HepG2 (cell line): Measurements from ENCODE around the gene PCDHGA11. TPM values are rescaled to one million over a fixed set of nuclear protein-coding genes. Genes with fewer than 3 reads are reported as not detected.

ENCODE experiments used
- ATAC-seq: fragments of 200-7000 bp; cut with Tn5 transposase; 3 replicates; pipeline ENCODE4 v1.9.1; 2020; ENCODE audit warnings: mild to moderate bottlenecking, moderate library complexity
- BruUV-seq: library from RNA; stranded (reverse); fragments of 400-500 nt; replicated peaks from 2 replicates; lab custom pipeline; 2021; lab: Mats Ljungman, UMichigan
- CTCF ChIA-PET: fragments of 300-600 bp; formaldehyde crosslinking; extraction: SDS; loops from one replicate; lab custom pipeline; 2021; ENCODE audit warnings: low total read pairs, inconsistent platforms, low intra/inter-chr PET ratio; lab: Yijun Ruan, JAX
- POLR2A ChIA-PET: fragments of 350-600 bp; sonication (Branson Sonifier 250); formaldehyde crosslinking; loops from one replicate; lab custom pipeline; 2020; ENCODE audit warnings: antibody characterized with exemption, inconsistent platforms; lab: Yijun Ruan, JAX
- DNase-seq: peaks from one replicate; pipeline ENCODE4 v3.0.0-alpha.2; 2015; ENCODE audit warnings: low spot score
- FAIRE-seq: peaks from 3 replicates; lab custom pipeline; 2011; peaks lifted over from hg19 to GRCh38; lab: Jason Lieb, UNC
- H2AFZ ChIP-seq: one replicate; pipeline ENCODE4 v1.6.1; 2011; ENCODE audit warnings: low read length, inconsistent platforms
- H3K27ac ChIP-seq: fragments of 300-600 bp; 3 replicates; pipeline ENCODE4 v1.8.0; 2011; ENCODE audit warnings: mixed run types, mild to moderate bottlenecking, mixed read lengths, low read length, inconsistent platforms; ENCODE audit not compliant: insufficient read depth; ENCODE audit errors: extremely low read length
- H3K27me3 ChIP-seq, 2 experiments: fragments of 200-600 bp in 1 of 2; 2 replicates in 1 of 2; 3 replicates in 1 of 2; pipeline versions ENCODE4 v1.6.0 to v1.8.0; 2011; ENCODE audit warnings: low read length in 2 of 2, mild to moderate bottlenecking in 2 of 2, moderate library complexity in 2 of 2, inconsistent platforms in 1 of 2; ENCODE audit not compliant: insufficient read depth in 2 of 2, control insufficient read depth in 1 of 2
- H3K36me3 ChIP-seq, 2 experiments: fragments of 200-600 bp in 1 of 2; replicated peaks in 1 of 2; 2 replicates in 1 of 2; 3 replicates in 1 of 2; pipeline versions ENCODE4 v1.5.1 to v1.8.0; 2011; ENCODE audit warnings: low read length in 2 of 2, inconsistent platforms in 1 of 2; ENCODE audit not compliant: insufficient read depth in 2 of 2, control insufficient read depth in 1 of 2
- H3K4me1 ChIP-seq: 2 replicates; pipeline ENCODE4 v1.5.1; 2012; ENCODE audit warnings: low read length, inconsistent platforms; ENCODE audit not compliant: insufficient read depth
- H3K4me2 ChIP-seq: 2 replicates; pipeline ENCODE4 v1.6.0; 2011; ENCODE audit warnings: low read depth, low read length, inconsistent platforms
- H3K4me3 ChIP-seq, 3 experiments: fragments of 200-600 bp in 1 of 3; sonication (generic), shearing (Covaris generic) in 1 of 3; replicated peaks in 1 of 3; 2 replicates each; pipeline ENCODE4 v1.5.1; 2011 to 2016; ENCODE audit warnings: low read length in 3 of 3, inconsistent platforms in 2 of 3, low read depth in 2 of 3, mild to moderate bottlenecking in 2 of 3, control low read depth in 1 of 3, mixed read lengths in 1 of 3; ENCODE audit not compliant: insufficient read depth in 1 of 3
- H3K79me2 ChIP-seq: one replicate; pipeline ENCODE4 v1.6.1; 2011; ENCODE audit warnings: low read length, inconsistent platforms; ENCODE audit not compliant: insufficient read depth
- H3K9ac ChIP-seq: 2 replicates; pipeline ENCODE4 v1.6.0; 2011; ENCODE audit warnings: mild to moderate bottlenecking, low read depth, low read length, inconsistent platforms; ENCODE audit not compliant: insufficient read depth
- H3K9me3 ChIP-seq: 2 replicates; pipeline ENCODE4 v1.5.1; 2012; ENCODE audit warnings: mild to moderate bottlenecking, low read length
- H4K20me1 ChIP-seq: 2 replicates; pipeline ENCODE4 v1.6.0; 2011; ENCODE audit warnings: inconsistent platforms, mild to moderate bottlenecking, low read length, moderate library complexity; ENCODE audit not compliant: insufficient read depth
- ATF1 ChIP-seq: IDR thresholded peaks from 2 replicates; pipeline ENCODE4 v1.6.1; 2016; ENCODE audit warnings: mild to moderate bottlenecking, control low read depth
- CENPT ChIP-seq: sonication (generic); formaldehyde crosslinking; IDR thresholded peaks from 2 replicates; pipeline ENCODE4 v1.8.0; 2022; ENCODE audit warnings: low read depth, mild to moderate bottlenecking, moderate library complexity, missing genetic modification reagents
- HDAC6 ChIP-seq: fragments of 200-600 bp; sonication (generic); IDR thresholded peaks from 2 replicates; pipeline ENCODE4 v1.7.0; 2017; ENCODE audit warnings: mild to moderate bottlenecking, antibody characterized with exemption, low read length, low read depth
- SOX5 ChIP-seq: IDR thresholded peaks from 2 replicates; pipeline ENCODE4 v1.6.1; 2016; ENCODE audit warnings: borderline replicate concordance
- THRA ChIP-seq: sonication (generic); formaldehyde crosslinking; IDR thresholded peaks from 2 replicates; pipeline ENCODE4 v1.4.0; 2020; ENCODE audit warnings: missing genetic modification reagents, borderline replicate concordance
- ZBTB38 ChIP-seq: sonication (generic); formaldehyde crosslinking; IDR thresholded peaks from 2 replicates; pipeline ENCODE4 v1.5.1; 2020; ENCODE audit warnings: mild to moderate bottlenecking, missing genetic modification reagents
- WGBS: methylation state at CpG from one replicate; pipeline ENCODE4 v1.1.6; 2017; ENCODE audit warnings: low lambda C conversion rate; 5-methylcytosine and 5-hydroxymethylcytosine counted together
- in situ Hi-C: cut with HindIII; loops from 2 replicates; pipeline ENCODE4 v1.10.0; 2017; ENCODE audit warnings: low pct_unique_long_range_greater_than_20kb; ENCODE audit not compliant: extremely low pct_ligation_motif_present
- intact Hi-C: fragments of 100-400 bp; cut with micrococcal nuclease; formaldehyde crosslinking; loops from one replicate; pipeline ENCODE4 v1.10.0; 2022; ENCODE audit not compliant: unreplicated experiment
- polyA plus RNA-seq, 8 experiments: library from polyadenylated mRNA; depleted of rRNA in 3 of 8; stranded (reverse) in 7 of 8; unstranded in 1 of 8; fragments of >200 nt; fragmentation: Illumina TruSeq in 4 of 8; extraction: Trizol in 4 of 8; gene quantifications; 2 replicates each; pipeline versions ENCODE4 v1.2.1 to v1.2.3, GENCODE V29; 2011 to 2016; ENCODE audit warnings: low read depth in 4 of 8, missing spikeins in 1 of 8, mixed read lengths in 1 of 8; ENCODE audit not compliant: insufficient read depth in 1 of 8
- total RNA-seq, 5 experiments: library from RNA; depleted of rRNA; stranded (reverse); fragments of >200 nt; fragmentation: Illumina TruSeq; extraction: Trizol; gene quantifications; 2 replicates each; pipeline ENCODE4 v1.2.3, GENCODE V29; 2016; ENCODE audit warnings: low read depth in 1 of 5
- TF ChIP-seq, protein P1 (sequence below): sonication (generic); formaldehyde crosslinking; IDR thresholded peaks from one replicate; pipeline ENCODE4 v1.5.1; 2020; ENCODE audit warnings: mild to moderate bottlenecking, missing genetic modification reagents; ENCODE audit errors: not compliant biosample characterization

PCDHGA11 gene
- total and polyA plus RNA-seq, 2 of the 13 experiments (the other 11 are each of a cell fraction or from before 2014, with no cell fraction given), result 0.04 to 0.24 TPM

DNA sequence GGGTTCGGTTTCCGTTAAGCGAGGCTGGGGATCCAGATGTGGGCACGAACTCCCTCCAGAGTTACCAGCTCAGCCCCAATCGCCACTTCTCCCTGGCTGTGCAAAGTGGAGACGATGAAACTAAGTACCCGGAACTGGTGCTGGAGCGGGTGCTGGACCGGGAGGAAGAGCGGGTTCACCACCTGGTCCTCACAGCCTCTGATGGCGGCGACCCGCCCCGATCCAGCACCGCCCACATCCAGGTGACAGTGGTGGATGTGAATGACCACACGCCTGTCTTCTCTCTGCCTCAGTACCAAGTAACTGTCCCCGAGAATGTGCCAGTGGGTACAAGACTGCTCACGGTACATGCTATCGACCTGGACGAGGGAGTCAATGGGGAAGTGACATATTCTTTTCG, 37.5 kb upstream of the PCDHGA11 start:
- Histone ChIP-seq H4K20me1 (no peaks in the 10 kb centered on the region), H3K36me3 (no peaks in the 10 kb centered on the region), H3K4me2 (no peak overlapping the region), H3K9ac (no peak overlapping the region), H3K4me1 (peaks cover 1% of the 10 kb centered on the region; the same call in 1 of the 2 replicates), H3K27me3 (no peaks in the 10 kb centered on the region), H3K9me3 (no peaks in the 10 kb centered on the region; the same call in 1 of the 2 replicates), H3K4me3 (no peak overlapping the region), H3K27ac (no peak overlapping the region), H2AFZ (no peak overlapping the region), H3K79me2 (no peaks in the 10 kb centered on the region)
- intact Hi-C loops (no loop called here), in situ Hi-C loops (no loop called here)
- TF ChIP-seq CENPT (CRISPR knock-in tag), result no peak
- CTCF ChIA-PET, result no interaction called here
- 68% methylated on average over 17 of the region's 21 CpGs for WGBS
- POLR2A ChIA-PET, result no interaction called here
- no peak for DNase-seq
- no TSS peak for BruUV-seq
- FAIRE-seq, result no peak
- ATAC-seq, result no peak

GRCh38 chr5:141384471-141385267, 36.2 kb upstream of the PCDHGA11 start:
- no peaks in the 10 kb centered on the region for H3K27me3 ChIP-seq
- POLR2A ChIA-PET, result no interaction called here
- H3K9me3 ChIP-seq, result peaks cover 10% of the 10 kb centered on the region; the same call in 1 of the 2 replicates
- H3K4me2 ChIP-seq, result no peak overlapping the region
- no peak for FAIRE-seq
- H2AFZ ChIP-seq, result no peak overlapping the region
- 56% methylated on average over 7 of the region's 43 CpGs for WGBS
- peaks cover 5% of the 10 kb centered on the region; the same call in 1 of the 2 replicates for H3K4me1 ChIP-seq
- no peak for DNase-seq
- H4K20me1 ChIP-seq, result no peaks in the 10 kb centered on the region
- CTCF ChIA-PET, result no interaction called here
- H3K36me3 ChIP-seq, result no peaks in the 10 kb centered on the region
- no TSS peak for BruUV-seq
- no peaks in the 10 kb centered on the region for H3K79me2 ChIP-seq
- intact Hi-C loops, result no loop called here
- H3K9ac ChIP-seq, result no peak overlapping the region
- ATAC-seq, result no peak
- H3K4me3 ChIP-seq, result no peak overlapping the region
- H3K27ac ChIP-seq, result no peak overlapping the region
- in situ Hi-C loops, result no loop called here
- no peak for TF ChIP-seq SOX5 (CRISPR knock-in tag)
- no peak for TF ChIP-seq THRA (CRISPR knock-in tag)
- no peak for TF ChIP-seq ATF1 (CRISPR knock-in tag)
- no peak for TF ChIP-seq ZBTB38 (CRISPR knock-in tag)
- TF ChIP-seq HDAC6, result no peak
- TF ChIP-seq, protein P1, sequence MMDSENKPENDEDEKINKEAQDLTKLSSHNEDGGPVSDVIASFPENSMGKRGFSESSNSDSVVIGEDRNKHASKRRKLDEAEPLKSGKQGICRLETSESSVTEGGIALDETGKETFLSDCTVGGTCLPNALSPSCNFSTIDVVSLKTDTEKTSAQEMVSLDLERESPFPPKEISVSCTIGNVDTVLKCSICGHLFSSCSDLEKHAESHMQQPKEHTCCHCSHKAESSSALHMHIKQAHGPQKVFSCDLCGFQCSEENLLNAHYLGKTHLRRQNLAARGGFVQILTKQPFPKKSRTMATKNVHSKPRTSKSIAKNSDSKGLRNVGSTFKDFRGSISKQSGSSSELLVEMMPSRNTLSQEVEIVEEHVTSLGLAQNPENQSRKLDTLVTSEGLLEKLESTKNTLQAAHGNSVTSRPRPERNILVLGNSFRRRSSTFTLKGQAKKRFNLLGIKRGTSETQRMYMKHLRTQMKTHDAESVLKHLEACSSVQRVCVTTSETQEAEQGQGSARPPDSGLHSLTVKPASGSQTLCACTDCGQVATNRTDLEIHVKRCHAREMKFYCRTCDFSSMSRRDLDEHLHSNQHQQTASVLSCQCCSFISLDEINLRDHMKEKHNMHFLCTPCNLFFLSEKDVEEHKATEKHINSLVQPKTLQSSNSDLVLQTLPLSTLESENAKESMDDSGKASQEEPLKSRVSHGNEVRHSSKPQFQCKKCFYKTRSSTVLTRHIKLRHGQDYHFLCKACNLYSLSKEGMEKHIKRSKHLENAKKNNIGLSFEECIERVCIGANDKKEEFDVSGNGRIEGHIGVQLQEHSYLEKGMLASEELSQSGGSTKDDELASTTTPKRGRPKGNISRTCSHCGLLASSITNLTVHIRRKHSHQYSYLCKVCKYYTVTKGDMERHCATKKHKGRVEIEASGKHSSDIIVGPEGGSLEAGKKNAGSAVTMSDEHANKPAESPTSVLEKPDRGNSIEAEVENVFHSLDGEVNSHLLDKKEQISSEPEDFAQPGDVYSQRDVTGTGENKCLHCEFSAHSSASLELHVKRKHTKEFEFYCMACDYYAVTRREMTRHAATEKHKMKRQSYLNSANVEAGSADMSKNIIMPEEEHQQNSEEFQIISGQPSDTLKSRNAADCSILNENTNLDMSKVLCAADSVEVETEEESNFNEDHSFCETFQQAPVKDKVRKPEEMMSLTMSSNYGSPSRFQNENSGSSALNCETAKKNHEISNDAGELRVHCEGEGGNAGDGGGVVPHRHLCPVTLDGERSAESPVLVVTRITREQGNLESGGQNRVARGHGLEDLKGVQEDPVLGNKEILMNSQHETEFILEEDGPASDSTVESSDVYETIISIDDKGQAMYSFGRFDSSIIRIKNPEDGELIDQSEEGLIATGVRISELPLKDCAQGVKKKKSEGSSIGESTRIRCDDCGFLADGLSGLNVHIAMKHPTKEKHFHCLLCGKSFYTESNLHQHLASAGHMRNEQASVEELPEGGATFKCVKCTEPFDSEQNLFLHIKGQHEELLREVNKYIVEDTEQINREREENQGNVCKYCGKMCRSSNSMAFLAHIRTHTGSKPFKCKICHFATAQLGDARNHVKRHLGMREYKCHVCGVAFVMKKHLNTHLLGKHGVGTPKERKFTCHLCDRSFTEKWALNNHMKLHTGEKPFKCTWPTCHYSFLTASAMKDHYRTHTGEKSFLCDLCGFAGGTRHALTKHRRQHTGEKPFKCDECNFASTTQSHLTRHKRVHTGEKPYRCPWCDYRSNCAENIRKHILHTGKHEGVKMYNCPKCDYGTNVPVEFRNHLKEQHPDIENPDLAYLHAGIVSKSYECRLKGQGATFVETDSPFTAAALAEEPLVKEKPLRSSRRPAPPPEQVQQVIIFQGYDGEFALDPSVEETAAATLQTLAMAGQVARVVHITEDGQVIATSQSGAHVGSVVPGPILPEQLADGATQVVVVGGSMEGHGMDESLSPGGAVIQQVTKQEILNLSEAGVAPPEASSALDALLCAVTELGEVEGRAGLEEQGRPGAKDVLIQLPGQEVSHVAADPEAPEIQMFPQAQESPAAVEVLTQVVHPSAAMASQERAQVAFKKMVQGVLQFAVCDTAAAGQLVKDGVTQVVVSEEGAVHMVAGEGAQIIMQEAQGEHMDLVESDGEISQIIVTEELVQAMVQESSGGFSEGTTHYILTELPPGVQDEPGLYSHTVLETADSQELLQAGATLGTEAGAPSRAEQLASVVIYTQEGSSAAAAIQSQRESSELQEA, result no peak
